Right renal cortex interstitium (tissue), 3 donors: Measurements from ENCODE around the gene MAGT1. TPM values are rescaled to one million over a fixed set of nuclear protein-coding genes. Genes with fewer than 3 reads are reported as not detected.
A peak's percentile ranks its signal among the peaks of the same experiment; 100 is the strongest.
"Not testable (repeated sequence)": the region's sequence is repeated elsewhere in the genome, so short reads cannot be mapped to it uniquely, and the experiment has no call there.

ENCODE experiments used
- DNase-seq, 3 donors: peaks; one replicate each; pipeline ENCODE4 v3.0.0-alpha.2; 2013; ENCODE audit warnings: low read depth in 3 of 3, low spot score in 2 of 3
- polyA plus RNA-seq, 3 donors: library from polyadenylated mRNA; unstranded; fragments of 120-200 nt; gene quantifications; one replicate each; pipeline ENCODE4 v1.2.1, GENCODE V29; 2013; ENCODE audit not compliant: insufficient read length in 3 of 3

The MAGT1 gene
- polyA plus RNA-seq, result 10 to 100 TPM; 95.2 to 97.5 (median 95.4) TPM

DNA sequence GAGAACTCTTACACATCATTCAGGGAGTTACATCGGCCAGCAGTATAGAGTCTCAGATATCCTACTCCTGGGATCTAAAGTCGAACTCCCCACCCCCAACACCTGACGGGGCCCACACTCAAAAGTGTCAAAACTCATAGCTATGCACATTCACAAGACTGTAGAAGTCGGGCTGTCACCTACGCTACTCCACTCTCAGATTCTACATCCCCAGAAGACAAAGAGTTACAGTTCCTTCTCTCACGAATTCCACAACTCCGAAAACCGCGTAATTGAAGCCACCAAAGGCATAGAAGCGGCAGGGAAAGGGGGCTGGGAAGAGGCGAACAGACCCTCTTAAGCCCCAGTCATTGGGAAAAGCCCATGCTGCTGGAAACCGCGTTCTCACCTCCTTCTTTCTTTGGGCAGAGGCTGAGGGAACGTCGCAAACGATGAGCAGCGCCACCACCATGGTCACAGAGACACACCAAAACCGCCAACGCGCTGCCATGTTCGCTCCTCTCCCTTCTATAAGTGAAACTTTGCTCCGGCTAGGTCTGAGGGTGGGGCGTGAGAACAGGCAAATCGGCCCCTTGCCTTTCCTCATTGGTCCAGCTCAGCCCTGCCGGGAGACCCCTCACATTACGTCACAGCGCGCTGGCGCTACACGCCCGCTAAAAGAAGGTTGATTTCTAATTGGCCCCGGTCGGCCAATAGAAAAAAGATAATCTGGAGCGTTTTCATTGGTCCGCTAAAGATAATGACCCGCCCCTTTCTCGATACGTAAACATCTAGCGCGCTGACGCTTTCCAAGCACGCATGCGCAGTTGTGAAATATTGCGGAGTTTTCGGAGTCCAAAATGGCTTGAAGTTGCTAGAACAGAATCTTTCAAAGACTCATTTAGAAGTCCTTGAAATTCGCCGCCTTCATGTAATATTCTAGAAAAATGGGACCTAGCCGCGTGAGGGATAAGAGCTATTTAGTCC, at the start of gene MAGT1:
Gene MAGT1 (minus strand): TSS at position 515 of the 966 bp plus-strand sequence. CDS start 25 bp downstream, at position 490.
- DNase-seq, result peak; percentile 90 to 93 (median 92)

GRCh38 chrX:77945031-77945430, 49.8 kb upstream of the MAGT1 start:
- DNase-seq, result not testable (repeated sequence)

DNA sequence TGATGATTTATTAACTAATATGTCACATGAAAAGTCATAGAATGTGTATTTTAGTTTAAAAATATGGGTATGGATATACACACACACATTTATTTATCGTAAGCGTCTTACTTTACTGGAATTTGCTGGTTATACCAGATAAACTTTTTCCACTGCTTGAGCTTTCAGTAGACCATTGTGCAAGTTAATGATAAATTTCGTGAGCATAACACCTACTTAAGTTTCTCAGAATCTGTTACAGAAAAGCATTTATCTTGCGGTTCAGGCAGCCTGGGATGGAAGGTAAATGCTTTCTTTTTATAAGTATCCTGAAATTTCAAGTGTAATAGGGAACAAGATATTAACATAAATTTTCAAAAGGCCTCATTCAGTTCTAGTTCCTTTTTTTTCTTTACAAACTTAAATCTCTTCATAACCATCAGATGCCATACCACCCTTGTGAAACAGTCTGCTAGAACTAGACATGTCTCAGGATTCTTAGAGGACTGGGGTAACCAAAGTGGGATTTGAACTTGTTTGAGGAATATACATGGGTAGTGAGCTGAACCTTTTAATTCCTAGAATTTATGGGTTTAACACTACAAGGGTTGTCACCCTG, 42.9 kb upstream of the MAGT1 start:
- DNase-seq, result no peak

DNA sequence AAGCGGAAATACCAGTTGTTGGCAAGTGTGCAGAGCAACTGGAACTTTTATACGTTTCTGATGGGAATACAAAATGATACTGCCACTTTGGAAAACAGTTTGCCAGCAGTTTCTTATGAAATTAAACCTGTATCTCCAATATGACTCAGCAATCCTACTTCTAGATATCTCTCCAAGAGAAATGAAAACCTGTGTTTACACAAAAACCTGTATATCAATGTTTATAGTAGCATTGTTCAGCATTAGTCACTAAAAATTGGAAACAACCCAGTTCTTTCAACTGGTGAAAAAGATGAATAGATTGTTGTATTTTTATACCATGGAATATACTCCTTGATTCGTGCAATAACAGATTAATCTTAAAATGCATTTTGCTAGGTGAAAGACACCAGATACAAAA, 42.1 kb upstream of the MAGT1 start:
- no peak for DNase-seq

DNA sequence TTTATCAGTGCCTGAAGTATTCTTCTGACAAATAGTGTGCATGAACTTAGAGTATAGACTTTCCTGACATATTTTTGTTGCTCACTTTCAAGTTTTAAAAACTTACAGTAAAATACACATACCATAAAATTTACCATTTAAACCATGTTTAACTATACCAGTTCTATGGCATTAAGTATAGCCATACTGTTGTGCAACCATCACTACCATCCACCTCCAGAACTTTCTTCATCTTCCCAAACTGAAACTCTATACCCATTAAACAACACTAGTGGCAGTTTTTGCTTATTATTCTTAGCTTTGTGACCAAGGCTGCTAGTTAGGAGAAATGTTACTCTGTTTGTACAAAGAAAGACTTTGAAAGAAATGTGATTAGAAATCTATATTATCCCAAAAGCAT, 41.1 kb upstream of the MAGT1 start:
- DNase-seq, result no peak

- DNase-seq, result no peak
Measured at GRCh38 chrX:77935886-77936285, 40.7 kb upstream of the MAGT1 start.

DNA sequence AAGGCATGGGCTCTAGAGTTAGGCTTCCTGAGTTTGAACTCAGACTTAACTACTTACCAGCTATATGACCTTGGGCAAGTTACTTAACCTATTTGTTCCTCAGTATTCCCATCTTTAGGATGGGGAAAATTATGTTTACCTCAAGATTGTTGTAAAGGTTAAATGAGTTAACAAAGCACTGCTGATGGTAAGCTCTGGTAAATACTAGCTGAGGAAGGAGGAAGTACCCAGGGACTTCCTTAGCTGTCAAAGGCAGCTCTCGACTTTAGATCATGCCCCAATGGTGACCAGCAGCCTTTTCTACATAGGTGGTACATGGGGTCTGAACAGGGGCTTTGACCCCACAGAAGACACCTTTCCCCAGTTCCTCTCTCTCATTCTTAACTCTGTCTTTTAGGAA, 35.3 kb upstream of the MAGT1 start:
- DNase-seq, result no peak

GRCh38 chrX:77925764-77926163, 30.5 kb upstream of the MAGT1 start:
- DNase-seq, result no peak

- DNase-seq, result no peak
Measured at GRCh38 chrX:77924320-77924859, 29.2 kb upstream of the MAGT1 start.

DNA sequence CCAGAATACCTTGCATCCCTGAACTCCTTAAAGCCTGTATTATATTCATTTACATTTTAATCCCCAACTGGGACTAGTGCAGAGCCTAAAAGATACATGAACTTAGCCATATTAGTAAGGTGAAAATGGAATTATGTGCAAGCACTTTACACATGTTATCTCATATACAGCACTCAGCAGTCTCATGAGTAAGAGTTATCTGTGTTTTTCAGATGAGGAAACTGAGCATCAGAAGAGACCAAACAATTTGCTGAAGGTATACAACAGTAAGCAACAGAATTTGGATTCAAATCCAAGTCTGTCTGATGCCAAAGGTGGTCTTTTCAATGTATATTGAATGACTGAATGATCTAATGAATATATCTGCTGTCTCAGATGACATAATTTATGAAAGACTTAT, 27.6 kb upstream of the MAGT1 start:
- no peak for DNase-seq

DNA sequence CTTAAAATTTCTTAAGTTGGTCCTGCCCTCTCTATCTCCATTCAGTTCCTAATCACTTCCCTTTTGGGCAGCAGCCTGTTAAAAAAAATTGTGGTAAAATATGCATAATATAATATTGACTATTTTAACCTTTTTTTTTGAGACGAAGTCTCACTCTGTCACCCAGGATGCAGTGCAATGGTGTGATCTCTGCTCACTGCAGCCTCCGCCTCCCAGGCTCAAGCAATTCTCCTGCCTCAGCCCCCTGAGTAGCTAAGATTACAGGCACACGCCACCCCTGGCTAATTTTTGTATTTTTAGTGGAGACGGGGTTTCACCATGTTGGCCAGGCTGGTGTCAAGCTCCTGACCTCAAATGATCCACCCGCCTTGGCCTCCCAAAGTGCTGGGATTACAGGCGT, 24.1 kb upstream of the MAGT1 start:
- DNase-seq, result not testable (repeated sequence)

- no peak for DNase-seq
Measured at GRCh38 chrX:77918568-77918967, 23.3 kb upstream of the MAGT1 start.

- DNase-seq, result no peak
Measured at GRCh38 chrX:77917294-77917933, 22.2 kb upstream of the MAGT1 start.

DNA sequence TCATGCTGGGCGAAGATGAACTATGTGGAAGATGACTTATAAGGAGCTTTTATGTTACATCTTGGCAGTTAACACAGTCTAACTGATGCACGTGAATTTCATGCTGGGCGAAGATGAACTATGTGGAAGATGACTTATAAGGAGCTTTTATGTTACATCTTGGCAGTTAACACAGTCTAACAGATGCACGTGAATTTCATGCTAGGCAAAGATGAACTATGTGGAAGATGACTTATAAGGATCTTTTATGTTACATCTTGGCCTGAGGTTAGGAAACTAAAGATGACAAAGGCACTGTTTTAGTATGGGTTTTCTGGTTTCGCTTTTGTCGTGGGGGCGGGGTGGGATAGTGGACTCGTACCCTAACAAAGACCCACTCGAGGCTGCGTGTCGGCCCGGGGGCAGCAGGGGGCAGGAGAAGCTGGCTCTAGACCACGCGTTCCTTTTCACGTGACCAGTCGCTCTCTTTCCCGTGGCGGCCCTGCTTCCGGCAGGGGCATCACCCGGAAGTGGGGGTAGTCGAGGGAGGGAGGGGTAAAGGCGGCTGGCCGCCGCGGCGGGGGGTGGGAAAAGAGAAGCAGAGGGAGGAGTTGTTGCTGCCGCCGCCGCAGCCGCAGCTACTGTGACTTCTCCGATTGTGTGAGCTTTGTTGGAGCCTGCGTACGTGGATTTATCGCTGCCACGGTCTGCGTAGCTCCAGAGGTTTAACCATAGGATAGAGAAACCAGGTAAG, 15.0 kb upstream of the MAGT1 start, which contains the start of gene ATP7A:
Gene ATP7A (plus strand): TSS at position 586 of the 733 bp plus-strand sequence. CDS start 60,949 bp downstream, outside the sequence.
- peak; percentile 52 to 73 (median 56) for DNase-seq

GRCh38 chrX:77901506-77901905, 6.3 kb upstream of the MAGT1 start:
- DNase-seq, result no peak

DNA sequence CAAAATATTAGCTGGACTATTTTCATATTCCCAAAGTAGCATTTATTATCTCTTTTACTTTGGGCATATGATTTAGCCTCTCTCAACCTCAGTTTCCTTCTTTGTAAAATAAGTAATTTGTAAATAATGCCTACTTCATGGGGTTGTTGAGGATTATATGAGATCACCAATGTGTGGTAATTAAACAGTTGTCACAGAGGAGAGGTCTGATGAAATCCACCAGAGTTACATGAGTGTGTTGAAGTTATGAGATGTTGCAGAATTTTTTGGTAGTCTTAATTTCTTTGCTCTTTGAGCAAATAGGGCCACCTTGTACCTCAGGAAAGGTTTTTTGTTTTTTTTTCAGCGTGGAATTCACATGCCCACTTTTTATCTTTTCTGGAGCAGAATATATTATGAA, 5.5 kb upstream of the MAGT1 start:
- no peak for DNase-seq

DNA sequence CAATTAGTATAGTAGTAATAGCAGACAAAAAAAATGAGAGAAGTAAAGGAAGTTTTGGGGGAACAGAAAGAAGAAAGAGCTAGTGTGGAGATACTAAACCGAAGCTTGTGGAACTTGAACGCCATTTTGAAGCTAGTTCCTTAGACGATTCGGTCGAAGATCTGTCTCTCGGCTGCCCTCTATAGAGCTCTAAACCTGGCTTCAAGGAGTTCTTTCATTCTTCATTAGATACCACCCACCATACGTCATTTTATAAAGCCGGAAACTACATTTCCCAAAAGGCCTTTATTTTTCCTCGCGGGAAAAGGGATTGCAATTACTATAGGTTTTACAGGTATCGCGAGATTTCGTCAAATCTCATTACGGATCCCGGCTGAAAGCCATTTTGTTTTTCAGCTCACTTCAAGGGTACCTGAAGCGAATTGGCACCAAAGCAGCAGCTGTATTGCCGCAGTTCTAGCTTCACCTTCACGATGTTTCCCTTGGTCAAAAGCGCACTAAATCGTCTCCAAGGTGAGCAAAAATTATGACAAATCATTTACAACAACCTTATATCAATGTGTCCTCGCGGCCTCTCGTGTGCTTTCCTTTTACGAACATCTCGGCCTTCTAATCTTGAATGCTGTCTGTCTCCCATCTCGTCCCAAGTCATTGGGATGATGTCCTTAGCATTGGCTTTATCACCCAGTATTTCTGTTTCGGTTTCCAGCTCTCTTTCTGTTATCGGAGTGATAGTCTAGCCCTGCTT, 4.0 kb upstream of the MAGT1 start, which contains the start of gene COX7B:
Gene COX7B (plus strand): TSS at position 388 of the 748 bp plus-strand sequence. CDS start 86 bp downstream, at position 474.
- peak; percentile 89 to 93 (median 91) for DNase-seq

- no peak for DNase-seq
Measured at GRCh38 chrX:77893713-77894112, 1.5 kb downstream of the MAGT1 start.

GRCh38 chrX:77892887-77893286, 2.3 kb downstream of the MAGT1 start:
- DNase-seq, result no peak
